T-helper 2 cell treated with Interferon-gamma antibody and Interleukin-4, amounts not matched to agents 5 μg/mL and 100 μg/mL, for 36 hours (primary cell): ENCODE data around the gene CYP26A1.

ENCODE experiments used
- DNase-seq: peaks from one replicate; pipeline ENCODE4 v3.0.0; 2021; ENCODE audit warnings: low spot score
- H3K27ac Mint-ChIP-seq: one replicate; pipeline ENCODE4 v1.8.0; 2021; ENCODE audit warnings: mild to moderate bottlenecking, mixed read lengths
- H3K27me3 Mint-ChIP-seq: one replicate; pipeline ENCODE4 v1.8.0; 2021; ENCODE audit warnings: low read depth, mixed read lengths
- H3K36me3 Mint-ChIP-seq: one replicate; pipeline ENCODE4 v1.8.0; 2021; ENCODE audit warnings: low read depth, mixed read lengths
- H3K4me1 Mint-ChIP-seq: one replicate; pipeline ENCODE4 v1.8.0; 2021; ENCODE audit warnings: low read depth, mixed read lengths
- H3K4me3 Mint-ChIP-seq: one replicate; pipeline ENCODE4 v1.8.0; 2022; ENCODE audit warnings: mild to moderate bottlenecking, moderate library complexity, mixed read lengths
- H3K9me3 Mint-ChIP-seq: one replicate; pipeline ENCODE4 v1.8.0; 2021; ENCODE audit warnings: mixed read lengths

The CYP26A1 gene

DNA sequence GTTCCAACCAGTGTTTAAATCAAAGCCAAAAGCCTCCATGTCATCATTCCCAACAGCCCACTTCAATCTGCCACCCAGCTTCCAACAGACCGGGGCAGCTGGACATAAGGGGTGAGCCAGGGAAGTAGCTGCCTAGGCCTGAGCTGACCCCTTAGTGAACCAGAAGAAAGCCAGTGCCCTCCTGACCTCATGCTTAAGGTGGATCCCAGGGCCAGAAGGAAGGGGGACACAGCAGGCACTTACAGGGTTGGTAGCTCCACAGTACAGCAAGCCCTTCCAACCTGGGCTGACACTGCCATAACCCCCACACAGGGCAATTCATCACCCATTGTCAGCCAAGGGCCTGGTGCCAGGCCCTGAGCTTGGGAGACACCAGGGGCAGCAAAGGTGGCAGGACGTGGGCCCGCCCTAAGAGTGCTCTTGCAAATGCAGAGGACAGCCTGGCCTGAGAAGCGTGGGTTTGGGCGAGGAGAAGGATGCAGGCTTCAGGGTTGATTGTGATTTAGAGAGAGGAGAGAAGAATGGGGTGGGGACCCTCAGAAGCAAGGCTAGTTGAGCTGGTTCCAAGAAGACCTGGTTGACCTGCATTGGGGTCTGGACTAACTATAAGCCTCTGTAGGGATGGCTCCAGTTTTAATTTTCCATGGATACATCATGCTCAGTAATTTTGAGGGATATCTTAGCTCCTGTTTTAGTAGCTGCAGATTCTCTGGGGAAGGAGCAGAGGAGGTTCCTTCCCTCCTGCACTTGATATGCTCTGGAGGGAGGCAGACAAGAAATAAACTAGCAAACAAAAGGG is 3.1 kb upstream of the CYP26A1 start:
- DNase-seq = no peak
- H3K4me1 Mint-ChIP-seq = peaks cover 18% of the 10 kb centered on the region
- peaks cover 3% of the 10 kb centered on the region for H3K36me3 Mint-ChIP-seq
- no peak overlapping the region for H3K27ac Mint-ChIP-seq
- H3K4me3 Mint-ChIP-seq = no peak overlapping the region
- H3K27me3 Mint-ChIP-seq = peaks cover 84% of the 10 kb centered on the region
- H3K9me3 Mint-ChIP-seq = no peaks in the 10 kb centered on the region

DNA sequence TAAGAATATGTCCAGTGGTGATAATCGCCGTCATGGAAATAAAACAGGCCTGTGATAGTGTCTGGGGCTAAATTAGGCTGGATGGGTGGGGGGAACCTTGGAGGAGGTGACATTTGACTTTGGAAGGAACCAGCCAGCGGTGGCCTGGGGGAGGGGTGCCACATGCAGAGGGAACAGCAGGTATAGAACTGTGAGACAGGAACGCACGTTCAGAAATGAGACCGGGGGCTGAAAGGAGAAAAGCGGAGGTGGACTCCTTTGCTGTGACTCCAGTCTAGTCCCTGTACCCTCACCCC is 2.6 kb upstream of the CYP26A1 start:
- Mint-ChIP-seq H3K9me3 (no peaks in the 10 kb centered on the region), H3K27ac (no peak overlapping the region), H3K4me3 (no peak overlapping the region), H3K27me3 (peaks cover 87% of the 10 kb centered on the region), H3K36me3 (peaks cover 3% of the 10 kb centered on the region), H3K4me1 (peaks cover 22% of the 10 kb centered on the region)
- no peak for DNase-seq

DNA sequence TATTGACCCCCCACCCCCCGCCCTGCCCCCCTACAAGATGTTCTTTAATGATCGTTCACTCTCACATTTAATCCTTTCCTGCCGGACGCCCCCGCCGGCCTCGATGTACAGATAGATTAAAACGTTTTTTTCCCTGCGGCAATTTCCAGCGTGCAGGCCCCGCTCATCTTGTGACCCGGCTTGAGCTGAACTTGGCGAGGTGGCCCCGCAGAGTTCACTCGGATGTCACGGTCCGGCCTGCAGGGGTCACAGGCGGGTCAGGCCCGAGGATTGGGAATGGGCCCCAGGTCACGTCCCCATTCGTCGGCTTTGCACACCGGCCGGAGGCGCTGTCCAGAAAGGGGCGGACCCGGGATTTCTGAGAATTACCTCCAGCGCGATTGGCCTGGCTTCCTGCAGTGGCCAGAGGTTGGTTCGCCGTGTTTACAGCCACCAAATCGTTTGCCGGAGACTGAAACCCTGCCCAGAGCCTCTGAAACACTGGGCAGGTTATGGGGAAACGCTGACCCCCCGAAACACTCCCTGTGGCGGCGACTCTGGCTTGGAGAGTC is 1.9 kb upstream of the CYP26A1 start:
- no peak for DNase-seq
- H3K27ac Mint-ChIP-seq = no peak overlapping the region

GRCh38 chr10:93072225-93072712 is 1.4 kb upstream of the CYP26A1 start:
- no peak overlapping the region for H3K27ac Mint-ChIP-seq
- peaks cover 22% of the 10 kb centered on the region for H3K4me1 Mint-ChIP-seq

More for the DNA sequence above, 1.9 kb upstream of the CYP26A1 start:
- H3K27me3 Mint-ChIP-seq = peaks cover 87% of the 10 kb centered on the region
- H3K4me3 Mint-ChIP-seq = peak overlapping the region; percentile 68
- no peaks in the 10 kb centered on the region for H3K9me3 Mint-ChIP-seq
- H3K4me1 Mint-ChIP-seq = peaks cover 22% of the 10 kb centered on the region
- peaks cover 3% of the 10 kb centered on the region for H3K36me3 Mint-ChIP-seq

GRCh38 chr10:93072713-93073538 is 767 bp upstream of the CYP26A1 start:
- no peak overlapping the region for H3K4me3 Mint-ChIP-seq
- peaks cover 3% of the 10 kb centered on the region for H3K36me3 Mint-ChIP-seq
- DNase-seq = no peak
- H3K27ac Mint-ChIP-seq = no peak overlapping the region
- H3K4me1 Mint-ChIP-seq = peaks cover 20% of the 10 kb centered on the region
- peaks cover 84% of the 10 kb centered on the region for H3K27me3 Mint-ChIP-seq
- no peaks in the 10 kb centered on the region for H3K9me3 Mint-ChIP-seq

More at GRCh38 chr10:93072225-93072712, 1.4 kb upstream of the CYP26A1 start:
- Mint-ChIP-seq H3K36me3 (peaks cover 3% of the 10 kb centered on the region), H3K9me3 (no peaks in the 10 kb centered on the region), H3K27me3 (peaks cover 86% of the 10 kb centered on the region), H3K4me3 (peak overlapping the region; percentile 68)
- DNase-seq = no peak

GRCh38 chr10:93074147-93074596 is 479 bp downstream of the CYP26A1 start:
- no peak overlapping the region for H3K27ac Mint-ChIP-seq
- H3K36me3 Mint-ChIP-seq = peaks cover 3% of the 10 kb centered on the region
- H3K27me3 Mint-ChIP-seq = peaks cover 77% of the 10 kb centered on the region
- H3K4me1 Mint-ChIP-seq = peaks cover 16% of the 10 kb centered on the region
- H3K9me3 Mint-ChIP-seq = no peaks in the 10 kb centered on the region
- no peak for DNase-seq
- H3K4me3 Mint-ChIP-seq = peak overlapping the region; percentile 79

- peaks cover 3% of the 10 kb centered on the region for H3K36me3 Mint-ChIP-seq
- H3K4me1 Mint-ChIP-seq = peaks cover 16% of the 10 kb centered on the region
- H3K4me3 Mint-ChIP-seq = peak overlapping the region; percentile 79
- H3K9me3 Mint-ChIP-seq = no peaks in the 10 kb centered on the region
- peaks cover 79% of the 10 kb centered on the region for H3K27me3 Mint-ChIP-seq
- DNase-seq = no peak
- H3K27ac Mint-ChIP-seq = no peak overlapping the region
These were observed 1.1 kb downstream of the CYP26A1 start for GRCh38 chr10:93074597-93075368.

GRCh38 chr10:93075369-93076221 is 1.9 kb downstream of the CYP26A1 start:
- no peak for DNase-seq
- H3K4me3 Mint-ChIP-seq = peak overlapping the region; percentile 79

GRCh38 chr10:93076871-93077270 is 3.2 kb downstream of the CYP26A1 start:
- DNase-seq = no peak
- H3K9me3 Mint-ChIP-seq = no peaks in the 10 kb centered on the region
- H3K27me3 Mint-ChIP-seq = peaks cover 69% of the 10 kb centered on the region
- H3K4me3 Mint-ChIP-seq = no peak overlapping the region
- no peak overlapping the region for H3K27ac Mint-ChIP-seq
- H3K36me3 Mint-ChIP-seq = peaks cover 3% of the 10 kb centered on the region
- peaks cover 19% of the 10 kb centered on the region for H3K4me1 Mint-ChIP-seq

More at GRCh38 chr10:93075369-93076221, 1.9 kb downstream of the CYP26A1 start:
- H3K36me3 Mint-ChIP-seq = peaks cover 3% of the 10 kb centered on the region
- no peak overlapping the region for H3K27ac Mint-ChIP-seq
- H3K9me3 Mint-ChIP-seq = no peaks in the 10 kb centered on the region
- H3K4me1 Mint-ChIP-seq = peaks cover 19% of the 10 kb centered on the region
- peaks cover 76% of the 10 kb centered on the region for H3K27me3 Mint-ChIP-seq

DNA sequence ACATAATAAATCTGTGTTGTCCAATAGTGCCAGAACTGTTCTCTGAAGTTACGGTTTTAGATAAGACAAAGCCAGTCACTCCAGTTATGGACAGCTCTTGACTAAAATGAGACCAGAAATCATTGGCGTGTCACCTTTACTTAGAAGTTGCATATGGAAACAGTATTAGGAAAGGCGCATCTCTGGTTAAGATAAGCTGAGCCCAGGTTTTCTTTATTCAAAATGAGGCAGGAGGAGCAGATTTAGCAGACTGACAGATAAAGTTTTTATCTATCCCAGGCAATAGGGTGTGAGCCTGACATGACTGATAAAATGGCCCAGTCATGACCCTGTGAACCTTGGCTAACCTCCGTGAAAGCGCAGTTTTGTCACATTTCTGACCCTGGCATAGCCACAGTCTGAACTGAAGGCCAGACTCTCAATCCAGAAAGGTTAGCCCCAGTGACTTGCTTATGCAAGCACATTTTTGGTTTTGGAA is 4.2 kb downstream of the CYP26A1 start:
- no peak overlapping the region for H3K4me3 Mint-ChIP-seq
- H3K4me1 Mint-ChIP-seq = peaks cover 14% of the 10 kb centered on the region
- peaks cover 64% of the 10 kb centered on the region for H3K27me3 Mint-ChIP-seq
- peaks cover 3% of the 10 kb centered on the region for H3K36me3 Mint-ChIP-seq
- no peaks in the 10 kb centered on the region for H3K9me3 Mint-ChIP-seq
- no peak for DNase-seq
- H3K27ac Mint-ChIP-seq = no peak overlapping the region

- no peaks in the 10 kb centered on the region for H3K36me3 Mint-ChIP-seq
- no peak overlapping the region for H3K27ac Mint-ChIP-seq
- peaks cover 56% of the 10 kb centered on the region for H3K27me3 Mint-ChIP-seq
- peak; percentile 1 for DNase-seq
- H3K4me1 Mint-ChIP-seq = peaks cover 10% of the 10 kb centered on the region
- no peak overlapping the region for H3K4me3 Mint-ChIP-seq
- no peaks in the 10 kb centered on the region for H3K9me3 Mint-ChIP-seq
These were observed 6.1 kb downstream of the CYP26A1 start for GRCh38 chr10:93079663-93080349.

GRCh38 chr10:93080350-93081046 is 6.8 kb downstream of the CYP26A1 start:
- peak; percentile 16 for DNase-seq
- Mint-ChIP-seq H3K36me3 (no peaks in the 10 kb centered on the region), H3K4me1 (peaks cover 7% of the 10 kb centered on the region), H3K27ac (no peak overlapping the region), H3K4me3 (no peak overlapping the region), H3K27me3 (peaks cover 50% of the 10 kb centered on the region), H3K9me3 (no peaks in the 10 kb centered on the region)
